ENCODE measurements around the gene PM20D1.
"Not testable (repeated sequence)": the region's sequence is repeated elsewhere in the genome, so short reads cannot be mapped to it uniquely, and the experiment has no call there.

- TF ChIP-seq CTCF, POLR2AphosphoS5, EP300, POLR2A (IDR thresholded peaks at IDR 0.05): not testable (repeated sequence)
These were observed 39.8 kb upstream of the PM20D1 start for GRCh38 chr1:205889706-205890105.
